Measurements from ENCODE around the gene FKBP10. TPM values are rescaled to one million over a fixed set of nuclear protein-coding genes. Genes with fewer than 3 reads are reported as not detected.

The FKBP10 gene
- total RNA-seq: under 1 TPM in 1 of 2 experiments, not detected in 1; 0.36 TPM

- DNase-seq: peak; percentile 34
- CTCF ChIA-PET: interaction anchor here (0.6 to 2.9 kb wide), 2 partner anchors 11 to 114 kb away, joined by 4 to 21 read pairs; no protein-coding TSS in a partner anchor
- Mint-ChIP-seq H3K27me3 (ENCODE audit: low read depth) (peaks cover 10% of the 10 kb centered on the region), H3K9me3 (no peaks in the 10 kb centered on the region), H3K4me3 (peak within 1 kb of the TSS; percentile 75), H3K36me3 (ENCODE audit: low read depth) (no peaks in the 10 kb centered on the region), H3K27ac (no peak within 1 kb of the TSS), H3K4me1 (ENCODE audit: low read depth) (peaks cover 18% of the 10 kb centered on the region)
- intact Hi-C loops (cut with micrococcal nuclease): loop anchor here (5.0 kb wide), 1 partner anchor 125 kb away; the partner anchor contains the start of gene EIF1
Observed at GRCh38 chr17:41812381-41813151, at the start of gene FKBP10. FKBP10 (plus strand) TSS chr17:41813004; CDS start chr17:41813035, 31 bp downstream.

GRCh38 chr17:41763327-41763726, 49.5 kb upstream of the FKBP10 start:
- Mint-ChIP-seq H3K4me1 (ENCODE audit: low read depth) (no peaks in the 10 kb centered on the region), H3K4me3 (no peak overlapping the region), H3K27me3 (ENCODE audit: low read depth) (no peaks in the 10 kb centered on the region), H3K9me3 (no peaks in the 10 kb centered on the region), H3K27ac (no peak overlapping the region), H3K36me3 (ENCODE audit: low read depth) (no peaks in the 10 kb centered on the region)
- CTCF ChIA-PET: no interaction called here
- intact Hi-C loops (cut with micrococcal nuclease): no loop called here
- DNase-seq: no peak

GRCh38 chr17:41766135-41766534, 46.7 kb upstream of the FKBP10 start:
- intact Hi-C loops (cut with micrococcal nuclease): no loop called here
- no peak overlapping the region for H3K4me3 Mint-ChIP-seq
- H3K36me3 Mint-ChIP-seq (ENCODE audit: low read depth): no peaks in the 10 kb centered on the region
- no peak overlapping the region for H3K27ac Mint-ChIP-seq
- DNase-seq: no peak
- no peaks in the 10 kb centered on the region for H3K27me3 Mint-ChIP-seq (ENCODE audit: low read depth)
- CTCF ChIA-PET: interaction anchor here (0.7 to 2.2 kb wide), 2 partner anchors 36 to 54 kb away, joined by 5 read pairs; partner anchors contain the start of gene GAST
- H3K9me3 Mint-ChIP-seq: no peaks in the 10 kb centered on the region
- no peaks in the 10 kb centered on the region for H3K4me1 Mint-ChIP-seq (ENCODE audit: low read depth)

GRCh38 chr17:41767324-41768042, 45.3 kb upstream of the FKBP10 start:
- Mint-ChIP-seq H3K27me3 (ENCODE audit: low read depth) (no peaks in the 10 kb centered on the region), H3K4me1 (ENCODE audit: low read depth) (no peaks in the 10 kb centered on the region), H3K36me3 (ENCODE audit: low read depth) (no peaks in the 10 kb centered on the region), H3K4me3 (no peak overlapping the region), H3K27ac (no peak overlapping the region), H3K9me3 (no peaks in the 10 kb centered on the region)
- DNase-seq: no peak
- CTCF ChIA-PET: no interaction called here
- intact Hi-C loops (cut with micrococcal nuclease): no loop called here

- Mint-ChIP-seq H3K36me3 (ENCODE audit: low read depth) (no peaks in the 10 kb centered on the region), H3K27me3 (ENCODE audit: low read depth) (no peaks in the 10 kb centered on the region), H3K9me3 (no peaks in the 10 kb centered on the region), H3K27ac (no peak overlapping the region), H3K4me1 (ENCODE audit: low read depth) (no peaks in the 10 kb centered on the region), H3K4me3 (no peak overlapping the region)
- CTCF ChIA-PET: interaction anchor here (0.6 kb wide), 1 partner anchor 54 kb away, joined by 3 read pairs; no protein-coding TSS in a partner anchor
- intact Hi-C loops (cut with micrococcal nuclease): no loop called here
- DNase-seq: no peak
Observed at GRCh38 chr17:41768682-41769288, 44.0 kb upstream of the FKBP10 start.

- intact Hi-C loops (cut with micrococcal nuclease): no loop called here
- no peaks in the 10 kb centered on the region for H3K9me3 Mint-ChIP-seq
- H3K4me3 Mint-ChIP-seq: no peak overlapping the region
- no peaks in the 10 kb centered on the region for H3K4me1 Mint-ChIP-seq (ENCODE audit: low read depth)
- H3K36me3 Mint-ChIP-seq (ENCODE audit: low read depth): no peaks in the 10 kb centered on the region
- H3K27me3 Mint-ChIP-seq (ENCODE audit: low read depth): no peaks in the 10 kb centered on the region
- no peak for DNase-seq
- no peak overlapping the region for H3K27ac Mint-ChIP-seq
- CTCF ChIA-PET: no interaction called here
Observed at GRCh38 chr17:41769346-41769862, 43.4 kb upstream of the FKBP10 start.

GRCh38 chr17:41769985-41770384, 42.8 kb upstream of the FKBP10 start:
- Mint-ChIP-seq H3K4me3 (no peak overlapping the region), H3K9me3 (no peaks in the 10 kb centered on the region), H3K27me3 (ENCODE audit: low read depth) (no peaks in the 10 kb centered on the region), H3K36me3 (ENCODE audit: low read depth) (no peaks in the 10 kb centered on the region), H3K27ac (no peak overlapping the region), H3K4me1 (ENCODE audit: low read depth) (no peaks in the 10 kb centered on the region)
- no peak for DNase-seq
- intact Hi-C loops (cut with micrococcal nuclease): no loop called here
- CTCF ChIA-PET: no interaction called here

- intact Hi-C loops (cut with micrococcal nuclease): no loop called here
- Mint-ChIP-seq H3K4me1 (ENCODE audit: low read depth) (no peaks in the 10 kb centered on the region), H3K27ac (no peak overlapping the region), H3K9me3 (no peaks in the 10 kb centered on the region), H3K27me3 (ENCODE audit: low read depth) (no peaks in the 10 kb centered on the region), H3K36me3 (ENCODE audit: low read depth) (no peaks in the 10 kb centered on the region), H3K4me3 (no peak overlapping the region)
- CTCF ChIA-PET: no interaction called here
- DNase-seq: no peak
Observed at GRCh38 chr17:41771389-41772206, 41.2 kb upstream of the FKBP10 start.

- H3K27me3 Mint-ChIP-seq (ENCODE audit: low read depth): no peaks in the 10 kb centered on the region
- H3K27ac Mint-ChIP-seq: no peak overlapping the region
- intact Hi-C loops (cut with micrococcal nuclease): no loop called here
- no peaks in the 10 kb centered on the region for H3K36me3 Mint-ChIP-seq (ENCODE audit: low read depth)
- H3K9me3 Mint-ChIP-seq: no peaks in the 10 kb centered on the region
- CTCF ChIA-PET: no interaction called here
- no peaks in the 10 kb centered on the region for H3K4me1 Mint-ChIP-seq (ENCODE audit: low read depth)
- DNase-seq: no peak
- H3K4me3 Mint-ChIP-seq: no peak overlapping the region
Observed at GRCh38 chr17:41772218-41772585, 40.6 kb upstream of the FKBP10 start.

GRCh38 chr17:41772586-41773189, 40.1 kb upstream of the FKBP10 start:
- no peaks in the 10 kb centered on the region for H3K9me3 Mint-ChIP-seq
- CTCF ChIA-PET: interaction anchor here (1.0 kb wide), 1 partner anchor 36 kb away, joined by 3 read pairs; no protein-coding TSS in a partner anchor
- H3K4me1 Mint-ChIP-seq (ENCODE audit: low read depth): no peaks in the 10 kb centered on the region
- H3K36me3 Mint-ChIP-seq (ENCODE audit: low read depth): no peaks in the 10 kb centered on the region
- no peak overlapping the region for H3K4me3 Mint-ChIP-seq
- H3K27ac Mint-ChIP-seq: no peak overlapping the region
- intact Hi-C loops (cut with micrococcal nuclease): no loop called here
- no peak for DNase-seq
- H3K27me3 Mint-ChIP-seq (ENCODE audit: low read depth): no peaks in the 10 kb centered on the region

GRCh38 chr17:41773190-41773588, 39.6 kb upstream of the FKBP10 start:
- Mint-ChIP-seq H3K27me3 (ENCODE audit: low read depth) (no peaks in the 10 kb centered on the region), H3K4me1 (ENCODE audit: low read depth) (no peaks in the 10 kb centered on the region), H3K9me3 (no peaks in the 10 kb centered on the region), H3K27ac (no peak overlapping the region), H3K36me3 (ENCODE audit: low read depth) (no peaks in the 10 kb centered on the region), H3K4me3 (no peak overlapping the region)
- no peak for DNase-seq
- intact Hi-C loops (cut with micrococcal nuclease): no loop called here
- CTCF ChIA-PET: interaction anchor here (1.0 kb wide), 1 partner anchor 36 kb away, joined by 3 read pairs; no protein-coding TSS in a partner anchor
